Transverse colon (tissue), 4 donors: ENCODE measurements around the gene RNF5.

Experiments
- EP300 ChIP-seq: sonication (generic); formaldehyde crosslinking; IDR thresholded peaks from one replicate; pipeline ENCODE4 v1.6.1; 2017; ENCODE audit warnings: antibody characterized with exemption, low read depth
- POLR2A ChIP-seq: fragments of 450-650 bp; IDR thresholded peaks from one replicate; pipeline ENCODE4 v1.6.1; 2016; ENCODE audit warnings: antibody characterized with exemption, mild to moderate bottlenecking, moderate library complexity
- POLR2AphosphoS5 ChIP-seq, 3 donors: sonication (generic); formaldehyde crosslinking; IDR thresholded peaks; one replicate each; pipeline ENCODE4 v1.6.1; 2016; ENCODE audit warnings: antibody characterized with exemption in 3 of 3
- TF ChIP-seq, protein P1 (sequence below), 5 experiments: fragments of 200-600 bp in 3 of 5; fragments of 450-650 bp in 2 of 5; sonication (generic) in 3 of 5; IDR thresholded peaks; 1 replicate in 2 of 5; 2 replicates in 3 of 5; pipeline ENCODE4 v1.5.1; 2016 to 2017; ENCODE audit warnings: antibody characterized with exemption in 5 of 5, inconsistent platforms in 3 of 5, mild to moderate bottlenecking in 2 of 5, moderate library complexity in 1 of 5

DNA sequence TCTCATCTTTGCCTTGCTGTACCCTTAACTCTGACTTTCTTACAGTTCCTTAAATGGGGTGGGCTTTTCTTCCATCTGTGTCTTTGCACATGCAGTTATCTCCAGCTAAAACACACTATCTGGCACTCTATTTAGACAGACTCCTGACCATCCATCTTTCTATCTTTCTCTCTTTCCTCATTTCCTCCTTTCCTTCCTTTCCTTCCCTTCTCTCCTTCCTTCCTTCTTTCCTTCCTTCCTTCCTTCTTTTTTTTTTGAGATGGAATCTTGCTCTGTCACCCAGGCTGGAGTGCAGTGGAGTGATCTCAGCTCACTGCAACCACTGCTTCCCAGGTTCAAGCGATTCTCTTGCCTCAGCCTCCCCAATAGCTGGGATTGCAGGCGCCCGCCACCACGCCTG, 37.4 kb downstream of the RNF5 start:
- TF ChIP-seq, protein P1, sequence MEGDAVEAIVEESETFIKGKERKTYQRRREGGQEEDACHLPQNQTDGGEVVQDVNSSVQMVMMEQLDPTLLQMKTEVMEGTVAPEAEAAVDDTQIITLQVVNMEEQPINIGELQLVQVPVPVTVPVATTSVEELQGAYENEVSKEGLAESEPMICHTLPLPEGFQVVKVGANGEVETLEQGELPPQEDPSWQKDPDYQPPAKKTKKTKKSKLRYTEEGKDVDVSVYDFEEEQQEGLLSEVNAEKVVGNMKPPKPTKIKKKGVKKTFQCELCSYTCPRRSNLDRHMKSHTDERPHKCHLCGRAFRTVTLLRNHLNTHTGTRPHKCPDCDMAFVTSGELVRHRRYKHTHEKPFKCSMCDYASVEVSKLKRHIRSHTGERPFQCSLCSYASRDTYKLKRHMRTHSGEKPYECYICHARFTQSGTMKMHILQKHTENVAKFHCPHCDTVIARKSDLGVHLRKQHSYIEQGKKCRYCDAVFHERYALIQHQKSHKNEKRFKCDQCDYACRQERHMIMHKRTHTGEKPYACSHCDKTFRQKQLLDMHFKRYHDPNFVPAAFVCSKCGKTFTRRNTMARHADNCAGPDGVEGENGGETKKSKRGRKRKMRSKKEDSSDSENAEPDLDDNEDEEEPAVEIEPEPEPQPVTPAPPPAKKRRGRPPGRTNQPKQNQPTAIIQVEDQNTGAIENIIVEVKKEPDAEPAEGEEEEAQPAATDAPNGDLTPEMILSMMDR (IDR thresholded peaks at IDR 0.05): no peak
- TF ChIP-seq POLR2A (no peak), EP300 (no peak), POLR2AphosphoS5 (IDR thresholded peaks at IDR 0.05) (no peak)
